CD4-positive, alpha-beta T cell (primary cell): ENCODE data around the gene CMSS1. TPM values are rescaled to one million over a fixed set of nuclear protein-coding genes. Genes with fewer than 3 reads are reported as not detected.

Experiments
- ATAC-seq: fragments of 200-7000 bp; cut with Tn5 transposase; one replicate; pipeline ENCODE4 v1.10.0; 2022; ENCODE audit warnings: mild to moderate bottlenecking; ENCODE audit not compliant: poor library complexity
- CTCF ChIA-PET: fragments of 350-600 bp; sonication (Branson Sonifier 250); formaldehyde crosslinking; loops from one replicate; lab custom pipeline; 2021; ENCODE audit warnings: antibody characterized with exemption, inconsistent platforms; lab: Charles Lee
- POLR2A ChIA-PET: fragments of 350-600 bp; sonication (Branson Sonifier 250); formaldehyde crosslinking; loops from one replicate; lab custom pipeline; 2021; ENCODE audit warnings: antibody characterized with exemption, inconsistent platforms; lab: Charles Lee
- DNase-seq, 14 experiments: peaks; one replicate each; pipeline ENCODE4 v3.0.0-alpha.2; 2013 to 2020; ENCODE audit warnings: mixed read lengths in 2 of 14
- H3K27ac ChIP-seq, 2 donors: one replicate each; pipeline versions ENCODE4 v1.5.1 to v1.7.0; 2013; ENCODE audit warnings: low read length in 2 of 2, low read depth in 1 of 2, mild to moderate bottlenecking in 1 of 2
- H3K27me3 ChIP-seq, 2 experiments: 1 replicate in 1 of 2; 2 replicates in 1 of 2; pipeline versions ENCODE4 v1.6.1 to v1.7.0; 2013; ENCODE audit warnings: low read length in 2 of 2, control low read depth in 1 of 2, mild to moderate bottlenecking in 1 of 2, moderate library complexity in 1 of 2; ENCODE audit not compliant: insufficient read depth in 2 of 2, control insufficient read depth in 1 of 2
- H3K36me3 ChIP-seq: one replicate; pipeline ENCODE4 v1.6.1; 2013; ENCODE audit warnings: low read length, control low read depth; ENCODE audit not compliant: insufficient read depth
- H3K4me1 ChIP-seq: one replicate; pipeline ENCODE4 v1.6.1; 2013; ENCODE audit warnings: low read length, control low read depth; ENCODE audit not compliant: insufficient read depth
- H3K4me3 ChIP-seq: one replicate; pipeline ENCODE4 v1.5.1; 2013; ENCODE audit warnings: mild to moderate bottlenecking, low read length, moderate library complexity
- H3K9me3 ChIP-seq, 2 experiments: 1 replicate in 1 of 2; 2 replicates in 1 of 2; pipeline versions ENCODE4 v1.6.1 to v1.7.0; 2013; ENCODE audit warnings: low read length in 2 of 2, mild to moderate bottlenecking in 2 of 2, control low read depth in 1 of 2, moderate library complexity in 1 of 2; ENCODE audit not compliant: control insufficient read depth in 1 of 2, insufficient read depth in 1 of 2
- H3K27ac Mint-ChIP-seq: one replicate; pipeline ENCODE4 v1.8.0; 2020; ENCODE audit warnings: mixed read lengths
- H3K27me3 Mint-ChIP-seq: one replicate; pipeline ENCODE4 v1.8.0; 2021; ENCODE audit warnings: mixed read lengths
- H3K36me3 Mint-ChIP-seq: one replicate; pipeline ENCODE4 v1.8.0; 2021; ENCODE audit warnings: low read depth, mixed read lengths
- H3K4me1 Mint-ChIP-seq: one replicate; pipeline ENCODE4 v1.8.0; 2021; ENCODE audit warnings: low read depth, mixed read lengths
- H3K4me3 Mint-ChIP-seq: one replicate; pipeline ENCODE4 v1.8.0; 2020; ENCODE audit warnings: mild to moderate bottlenecking, mixed read lengths
- H3K9me3 Mint-ChIP-seq: one replicate; pipeline ENCODE4 v1.8.0; 2020; ENCODE audit warnings: mixed read lengths
- CTCF ChIP-seq: fragments of 200-600 bp; IDR thresholded peaks from one replicate; pipeline ENCODE4 v1.8.0; 2022; ENCODE audit warnings: antibody characterized with exemption, mild to moderate bottlenecking
- intact Hi-C, 2 experiments: fragments of 100-400 bp; cut with DNase I in 1 of 2; cut with micrococcal nuclease in 1 of 2; formaldehyde crosslinking; loops; one replicate each; pipeline versions ENCODE4 v1.15.1 to v1.9.0; 2023 to 2025; cut with DNase I, micrococcal nuclease
- total RNA-seq, 174 experiments: library from RNA in 2 of 174; stranded (reverse) in 2 of 174; gene quantifications; one replicate each; pipeline ENCODE4 v1.2.3 and lab custom pipeline; 2021 to 2026

CMSS1 gene
- total RNA-seq, 2 experiments from 2014 or later = 12.2 TPM

- no peak overlapping the region for H3K27ac Mint-ChIP-seq
- intact Hi-C loops = no loop called here
- ChIA-PET CTCF (no interaction called here), POLR2A (no interaction called here)
- TF ChIP-seq CTCF = no peak
- no peaks in the 10 kb centered on the region for H3K36me3 Mint-ChIP-seq
- no peaks in the 10 kb centered on the region for H3K9me3 ChIP-seq
- DNase-seq (no peak), ATAC-seq (no peak)
- H3K36me3 ChIP-seq = no peaks in the 10 kb centered on the region
- H3K27ac ChIP-seq = no peak overlapping the region
- H3K27me3 Mint-ChIP-seq = no peaks in the 10 kb centered on the region
- H3K27me3 ChIP-seq = no peaks in the 10 kb centered on the region
- no peak overlapping the region for H3K4me3 ChIP-seq
- peaks cover 2% of the 10 kb centered on the region for H3K9me3 Mint-ChIP-seq
- H3K4me3 Mint-ChIP-seq = no peak overlapping the region
- H3K4me1 ChIP-seq = no peaks in the 10 kb centered on the region
- no peaks in the 10 kb centered on the region for H3K4me1 Mint-ChIP-seq
Measured at GRCh38 chr3:100100425-100100824, 282.8 kb downstream of the CMSS1 start.

GRCh38 chr3:100102757-100103156 lies 285.1 kb downstream of the CMSS1 start:
- peaks cover 2% of the 10 kb centered on the region for H3K9me3 Mint-ChIP-seq
- ChIA-PET POLR2A (no interaction called here), CTCF (no interaction called here)
- no peaks in the 10 kb centered on the region for H3K4me1 ChIP-seq
- no peak overlapping the region for H3K4me3 Mint-ChIP-seq
- no peak overlapping the region for H3K27ac ChIP-seq
- H3K4me3 ChIP-seq = no peak overlapping the region
- no peaks in the 10 kb centered on the region for H3K27me3 ChIP-seq
- H3K36me3 Mint-ChIP-seq = no peaks in the 10 kb centered on the region
- no peak for TF ChIP-seq CTCF
- H3K27me3 Mint-ChIP-seq = no peaks in the 10 kb centered on the region
- intact Hi-C loops = no loop called here
- ATAC-seq (no peak), DNase-seq (no peak)
- H3K36me3 ChIP-seq = no peaks in the 10 kb centered on the region
- H3K4me1 Mint-ChIP-seq = no peaks in the 10 kb centered on the region
- no peaks in the 10 kb centered on the region for H3K9me3 ChIP-seq
- H3K27ac Mint-ChIP-seq = no peak overlapping the region

GRCh38 chr3:100103558-100104441 lies 286.1 kb downstream of the CMSS1 start:
- DNase-seq (no peak), ATAC-seq (no peak)
- Mint-ChIP-seq H3K4me1 (no peaks in the 10 kb centered on the region), H3K9me3 (peaks cover 2% of the 10 kb centered on the region), H3K27me3 (no peaks in the 10 kb centered on the region), H3K27ac (no peak overlapping the region), H3K36me3 (no peaks in the 10 kb centered on the region), H3K4me3 (no peak overlapping the region)
- H3K4me3 ChIP-seq = no peak overlapping the region
- ChIA-PET POLR2A (interaction anchor here (0.6 kb wide), 1 partner anchor 288 kb away, joined by 3 read pairs; no protein-coding TSS in a partner anchor), CTCF (interaction anchor here (1.5 kb wide), 1 partner anchor 19 kb away, joined by 4 read pairs; no protein-coding TSS in a partner anchor)
- no peak for TF ChIP-seq CTCF
- H3K27ac ChIP-seq = no peak overlapping the region
- H3K27me3 ChIP-seq = no peaks in the 10 kb centered on the region
- H3K4me1 ChIP-seq = no peaks in the 10 kb centered on the region
- no peaks in the 10 kb centered on the region for H3K36me3 ChIP-seq
- no peaks in the 10 kb centered on the region for H3K9me3 ChIP-seq
- intact Hi-C loops = no loop called here
